Sigmoid colon (tissue), 7 donors: Measurements from ENCODE around the gene ITLN1. TPM values are rescaled to one million over a fixed set of nuclear protein-coding genes. Genes with fewer than 3 reads are reported as not detected.
"Not testable (repeated sequence)": the region's sequence is repeated elsewhere in the genome, so short reads cannot be mapped to it uniquely, and the experiment has no call there.

Source experiments
- DNase-seq: peaks from one replicate; pipeline ENCODE4 v3.0.0-alpha.2; 2019
- H3K27ac ChIP-seq, 4 donors: fragments of 200-600 bp; sonication (generic); one replicate each; pipeline ENCODE4 v1.5.1; 2016 to 2019; ENCODE audit warnings: mild to moderate bottlenecking in 1 of 4
- H3K27me3 ChIP-seq, 3 donors: fragments of 200-600 bp; sonication (generic); one replicate each; pipeline ENCODE4 v1.5.1; 2019; ENCODE audit warnings: mild to moderate bottlenecking in 1 of 3
- H3K36me3 ChIP-seq, 4 donors: fragments of 200-600 bp; sonication (generic); one replicate each; pipeline ENCODE4 v1.5.1; 2016 to 2019
- H3K4me1 ChIP-seq, 4 donors: fragments of 200-600 bp; sonication (generic); one replicate each; pipeline ENCODE4 v1.5.1; 2017 to 2019
- H3K4me3 ChIP-seq, 4 donors: fragments of 200-600 bp; sonication (generic); one replicate each; pipeline ENCODE4 v1.5.1; 2017 to 2019; ENCODE audit warnings: mild to moderate bottlenecking in 2 of 4, moderate library complexity in 1 of 4
- H3K9me3 ChIP-seq, 4 donors: fragments of 200-600 bp in 3 of 4; sonication (generic) in 3 of 4; one replicate each; pipeline versions ENCODE4 v1.5.1 to v1.6.1; 2013 to 2019
- EP300 ChIP-seq, 4 donors: sonication (generic); formaldehyde crosslinking; IDR thresholded peaks; one replicate each; pipeline ENCODE4 v1.6.1; 2017; ENCODE audit warnings: antibody characterized with exemption in 4 of 4
- POLR2A ChIP-seq, 2 donors: fragments of 450-650 bp; IDR thresholded peaks; one replicate each; pipeline ENCODE4 v1.6.1; 2016; ENCODE audit warnings: antibody characterized with exemption in 2 of 2, mild to moderate bottlenecking in 2 of 2, moderate library complexity in 2 of 2
- POLR2AphosphoS5 ChIP-seq, 4 donors: sonication (generic); formaldehyde crosslinking; IDR thresholded peaks; one replicate each; pipeline ENCODE4 v1.6.1; 2017; ENCODE audit warnings: antibody characterized with exemption in 4 of 4
- WGBS, 2 donors: extraction: QIAGEN DNeasy Blood & Tissue Kit; methylation state at CpG; one replicate each; pipeline ENCODE4 v1.1.7; 2013; 5-methylcytosine and 5-hydroxymethylcytosine counted together
- intact Hi-C: fragments of 100-400 bp; cut with DNase I; formaldehyde crosslinking; loops from one replicate; pipeline ENCODE4 v1.15.1; 2023
- polyA plus RNA-seq, 3 donors: library from polyadenylated mRNA; stranded (reverse); fragments of 200-250 nt; gene quantifications; one replicate each; pipeline ENCODE4 v1.2.3, GENCODE V29; 2013
- total RNA-seq, 4 donors: library from RNA; depleted of rRNA; stranded (reverse); fragments of >200 nt; gene quantifications; one replicate each; pipeline ENCODE4 v1.1.0, GENCODE V29; 2016
- TF ChIP-seq, protein P1 (sequence below), 4 experiments: fragments of 450-650 bp in 3 of 4; fragments of 200-600 bp in 1 of 4; IDR thresholded peaks; one replicate each; pipeline ENCODE4 v1.5.1; 2016 to 2019; ENCODE audit warnings: antibody characterized with exemption in 4 of 4, mild to moderate bottlenecking in 3 of 4, moderate library complexity in 2 of 4
- donor health status: healthy with polysubstance abuse.
- donor health status: Bipolar disorder and iron deficiency.
- donor health status: healthy.

ITLN1 gene
- total and polyA plus RNA-seq, 7 donors, result 0.66 to 478 (median 175) TPM; not detected in 2

GRCh38 chr1:160880216-160880615, 4.8 kb downstream of the ITLN1 start:
- 82 to 93% methylated on average over 3 of the region's 3 CpGs for WGBS, 2 donors
- intact Hi-C loops, result no loop called here
- Histone ChIP-seq H3K36me3 (no peaks in the 10 kb centered on the region), H3K9me3 (no peaks in the 10 kb centered on the region), H3K27me3 (no peaks in the 10 kb centered on the region), H3K27ac (no peak overlapping the region), H3K4me3 (no peak overlapping the region), H3K4me1 (no peaks in the 10 kb centered on the region)
- no peak for DNase-seq
- TF ChIP-seq, protein P1, sequence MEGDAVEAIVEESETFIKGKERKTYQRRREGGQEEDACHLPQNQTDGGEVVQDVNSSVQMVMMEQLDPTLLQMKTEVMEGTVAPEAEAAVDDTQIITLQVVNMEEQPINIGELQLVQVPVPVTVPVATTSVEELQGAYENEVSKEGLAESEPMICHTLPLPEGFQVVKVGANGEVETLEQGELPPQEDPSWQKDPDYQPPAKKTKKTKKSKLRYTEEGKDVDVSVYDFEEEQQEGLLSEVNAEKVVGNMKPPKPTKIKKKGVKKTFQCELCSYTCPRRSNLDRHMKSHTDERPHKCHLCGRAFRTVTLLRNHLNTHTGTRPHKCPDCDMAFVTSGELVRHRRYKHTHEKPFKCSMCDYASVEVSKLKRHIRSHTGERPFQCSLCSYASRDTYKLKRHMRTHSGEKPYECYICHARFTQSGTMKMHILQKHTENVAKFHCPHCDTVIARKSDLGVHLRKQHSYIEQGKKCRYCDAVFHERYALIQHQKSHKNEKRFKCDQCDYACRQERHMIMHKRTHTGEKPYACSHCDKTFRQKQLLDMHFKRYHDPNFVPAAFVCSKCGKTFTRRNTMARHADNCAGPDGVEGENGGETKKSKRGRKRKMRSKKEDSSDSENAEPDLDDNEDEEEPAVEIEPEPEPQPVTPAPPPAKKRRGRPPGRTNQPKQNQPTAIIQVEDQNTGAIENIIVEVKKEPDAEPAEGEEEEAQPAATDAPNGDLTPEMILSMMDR (IDR thresholded peaks at IDR 0.05), result no peak
- no peak for TF ChIP-seq POLR2AphosphoS5 (IDR thresholded peaks at IDR 0.05)
- no peak for TF ChIP-seq EP300 (IDR thresholded peaks at IDR 0.05)
- no peak for TF ChIP-seq POLR2A (IDR thresholded peaks at IDR 0.05)

GRCh38 chr1:160879056-160879455, 5.9 kb downstream of the ITLN1 start:
- H3K4me3 ChIP-seq, result no peak overlapping the region
- 60 to 64% methylated on average over 8 of the region's 8 CpGs for WGBS, 2 donors
- H3K4me1 ChIP-seq, result no peaks in the 10 kb centered on the region
- H3K27ac ChIP-seq, result no peak overlapping the region
- no peaks in the 10 kb centered on the region for H3K36me3 ChIP-seq
- TF ChIP-seq POLR2A (IDR thresholded peaks at IDR 0.05) (no peak), EP300 (IDR thresholded peaks at IDR 0.05) (no peak), POLR2AphosphoS5 (IDR thresholded peaks at IDR 0.05) (no peak)
- TF ChIP-seq, protein P1 (IDR thresholded peaks at IDR 0.05), result no peak
- no peak for DNase-seq
- no peaks in the 10 kb centered on the region for H3K9me3 ChIP-seq
- H3K27me3 ChIP-seq, result no peaks in the 10 kb centered on the region
- intact Hi-C loops, result no loop called here

- Histone ChIP-seq H3K9me3 (no peaks in the 10 kb centered on the region), H3K27ac (no peak overlapping the region), H3K4me3 (no peak overlapping the region), H3K4me1 (no peaks in the 10 kb centered on the region), H3K27me3 (no peaks in the 10 kb centered on the region), H3K36me3 (no peaks in the 10 kb centered on the region)
- no peak for TF ChIP-seq POLR2A (IDR thresholded peaks at IDR 0.05)
- TF ChIP-seq, protein P1 (IDR thresholded peaks at IDR 0.05), result no peak
- no peak for TF ChIP-seq POLR2AphosphoS5 (IDR thresholded peaks at IDR 0.05)
- no peak for TF ChIP-seq EP300 (IDR thresholded peaks at IDR 0.05)
- DNase-seq, result no peak
- intact Hi-C loops, result no loop called here
Observed at GRCh38 chr1:160877221-160877620, 7.8 kb downstream of the ITLN1 start.

DNA sequence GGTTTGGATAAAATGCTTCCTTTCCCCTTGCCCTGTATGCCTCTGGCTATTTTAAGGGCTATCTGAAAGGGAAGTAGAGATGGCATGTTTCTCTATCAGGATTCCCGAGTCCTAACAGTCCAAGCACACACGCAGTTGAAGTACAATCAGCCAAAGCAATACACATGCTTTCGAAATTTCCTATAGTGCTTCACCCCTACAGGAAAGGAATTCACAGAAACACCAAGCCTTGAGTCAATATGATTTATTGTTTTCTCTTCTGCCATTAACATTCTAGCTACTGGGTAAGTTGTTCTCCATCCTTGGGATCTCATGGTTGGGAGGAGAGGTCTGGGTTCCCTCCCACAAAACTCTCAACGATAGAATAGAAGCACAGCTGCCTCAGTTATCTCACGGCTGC, 8.7 kb downstream of the ITLN1 start:
- no peak for DNase-seq
- Histone ChIP-seq H3K36me3 (no peaks in the 10 kb centered on the region), H3K4me1 (no peaks in the 10 kb centered on the region), H3K27me3 (no peaks in the 10 kb centered on the region), H3K4me3 (no peak overlapping the region), H3K9me3 (no peaks in the 10 kb centered on the region), H3K27ac (no peak overlapping the region)
- TF ChIP-seq POLR2A (IDR thresholded peaks at IDR 0.05) (no peak), POLR2AphosphoS5 (IDR thresholded peaks at IDR 0.05) (no peak), EP300 (IDR thresholded peaks at IDR 0.05) (no peak)
- TF ChIP-seq, protein P1 (IDR thresholded peaks at IDR 0.05), result no peak
- WGBS, 2 donors, result 61 to 71% methylated on average over 5 of the region's 5 CpGs
- intact Hi-C loops, result no loop called here

DNA sequence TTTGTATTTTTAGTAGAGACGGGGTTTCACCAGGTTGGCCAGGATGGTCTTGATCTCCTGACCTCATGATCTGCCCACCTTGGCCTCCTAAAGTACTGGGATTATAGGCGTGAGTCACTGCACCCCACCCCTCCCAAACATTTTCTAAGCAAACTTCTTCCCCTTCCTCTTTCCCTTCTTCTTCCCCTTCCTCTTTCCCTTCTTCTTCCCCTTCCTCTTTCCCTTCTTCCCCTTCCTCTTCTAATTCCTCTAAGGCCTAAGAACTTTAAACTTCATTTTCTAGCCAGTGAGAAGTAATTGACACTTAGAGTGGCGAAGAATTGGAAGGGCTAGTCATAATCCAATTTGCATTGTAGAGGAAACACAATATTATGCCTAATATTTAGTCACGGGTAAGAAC, 9.4 kb downstream of the ITLN1 start:
- H3K27me3 ChIP-seq, H3K36me3 ChIP-seq, H3K4me3 ChIP-seq, DNase-seq, H3K27ac ChIP-seq, intact Hi-C loops, H3K9me3 ChIP-seq, H3K4me1 ChIP-seq: not testable (repeated sequence)
- 67 to 81% methylated on average over 4 of the region's 4 CpGs for WGBS, 2 donors
